ENCODE measurements around the gene NFATC1. TPM values are rescaled to one million over a fixed set of nuclear protein-coding genes. Genes with fewer than 3 reads are reported as not detected.

NFATC1 gene
- polyA plus RNA-seq, 3 donors = 4.6 to 7.0 (median 5.2) TPM

- no peak for DNase-seq (ENCODE audit: extremely low read depth in 1 of 11, low read depth in 9 of 11, low spot score in 4 of 11)
These were observed 125.9 kb downstream of the NFATC1 start for GRCh38 chr18:79521416-79522205.

- no peak for DNase-seq (ENCODE audit: extremely low read depth in 1 of 11, low read depth in 9 of 11, low spot score in 4 of 11)
These were observed 126.9 kb downstream of the NFATC1 start for GRCh38 chr18:79522451-79523205.

GRCh38 chr18:79523206-79523735, 127.5 kb downstream of the NFATC1 start:
- DNase-seq (ENCODE audit: extremely low read depth in 1 of 11, low read depth in 9 of 11, low spot score in 4 of 11) = no peak

GRCh38 chr18:79523736-79524180, 128.0 kb downstream of the NFATC1 start:
- no peak for DNase-seq (ENCODE audit: extremely low read depth in 1 of 11, low read depth in 9 of 11, low spot score in 4 of 11)

GRCh38 chr18:79524181-79525078, 128.7 kb downstream of the NFATC1 start:
- no peak for DNase-seq (ENCODE audit: extremely low read depth in 1 of 11, low read depth in 9 of 11, low spot score in 4 of 11)

- no peak for DNase-seq (ENCODE audit: extremely low read depth in 1 of 11, low read depth in 9 of 11, low spot score in 4 of 11)
These were observed 130.1 kb downstream of the NFATC1 start for GRCh38 chr18:79525556-79526467.

GRCh38 chr18:79526468-79527460, 131.0 kb downstream of the NFATC1 start:
- DNase-seq (ENCODE audit: extremely low read depth in 1 of 11, low read depth in 9 of 11, low spot score in 4 of 11) = no peak

GRCh38 chr18:79527656-79528315, 132.1 kb downstream of the NFATC1 start:
- no peak for DNase-seq (ENCODE audit: extremely low read depth in 1 of 11, low read depth in 9 of 11, low spot score in 4 of 11)

GRCh38 chr18:79528316-79528695, 132.6 kb downstream of the NFATC1 start:
- no peak for DNase-seq (ENCODE audit: extremely low read depth in 1 of 11, low read depth in 9 of 11, low spot score in 4 of 11)

GRCh38 chr18:79528846-79529245, 133.1 kb downstream of the NFATC1 start:
- DNase-seq (ENCODE audit: extremely low read depth in 1 of 11, low read depth in 9 of 11, low spot score in 4 of 11) = peak in 10 of 11 donors; percentile 49 to 77 (median 72)

- no peak for DNase-seq (ENCODE audit: extremely low read depth in 1 of 11, low read depth in 9 of 11, low spot score in 4 of 11)
These were observed 133.6 kb downstream of the NFATC1 start for GRCh38 chr18:79529296-79529695.

- DNase-seq (ENCODE audit: extremely low read depth in 1 of 11, low read depth in 9 of 11, low spot score in 4 of 11) = no peak
These were observed 134.3 kb downstream of the NFATC1 start for GRCh38 chr18:79529991-79530390.

- DNase-seq (ENCODE audit: extremely low read depth in 1 of 11, low read depth in 9 of 11, low spot score in 4 of 11) = no peak
These were observed 135.1 kb downstream of the NFATC1 start for GRCh38 chr18:79530821-79531220.

- no peak for DNase-seq (ENCODE audit: extremely low read depth in 1 of 11, low read depth in 9 of 11, low spot score in 4 of 11)
These were observed 135.7 kb downstream of the NFATC1 start for GRCh38 chr18:79531386-79531785.

GRCh38 chr18:79531926-79532312, 136.2 kb downstream of the NFATC1 start:
- DNase-seq (ENCODE audit: extremely low read depth in 1 of 11, low read depth in 9 of 11, low spot score in 4 of 11) = no peak

GRCh38 chr18:79532313-79533007, 136.7 kb downstream of the NFATC1 start:
- DNase-seq (ENCODE audit: extremely low read depth in 1 of 11, low read depth in 9 of 11, low spot score in 4 of 11) = no peak

All from renal cortex interstitium (tissue), 11 donors.